ENCODE measurements around the gene LCP2. TPM values are rescaled to one million over a fixed set of nuclear protein-coding genes. Genes with fewer than 3 reads are reported as not detected.

The LCP2 gene
- total and polyA plus RNA-seq, 12 donors: 2.7 to 35.1 (median 4.6) TPM

- no peaks in the 10 kb centered on the region for H3K4me1 ChIP-seq
- ATAC-seq (no peak), DNase-seq (no peak)
- intact Hi-C loops (cut with DNase I): no loop called here
- H3K9me3 ChIP-seq: peaks cover 0 to 4% (median 0%) of the 10 kb centered on the region in 11 donors
- no peaks in the 10 kb centered on the region for H3K36me3 ChIP-seq
- no peak for TF ChIP-seq CTCF (IDR thresholded peaks at IDR 0.05)
- peaks cover 0 to 22% (median 11%) of the 10 kb centered on the region in 7 donors for H3K27me3 ChIP-seq
- no peak overlapping the region for H3K4me3 ChIP-seq
- WGBS, 2 donors: 52 to 68% methylated on average over 3 of the region's 3 CpGs
- no peak overlapping the region for H3K27ac ChIP-seq
Measured at GRCh38 chr5:170206216-170206615, 91.4 kb downstream of the LCP2 start.

DNA sequence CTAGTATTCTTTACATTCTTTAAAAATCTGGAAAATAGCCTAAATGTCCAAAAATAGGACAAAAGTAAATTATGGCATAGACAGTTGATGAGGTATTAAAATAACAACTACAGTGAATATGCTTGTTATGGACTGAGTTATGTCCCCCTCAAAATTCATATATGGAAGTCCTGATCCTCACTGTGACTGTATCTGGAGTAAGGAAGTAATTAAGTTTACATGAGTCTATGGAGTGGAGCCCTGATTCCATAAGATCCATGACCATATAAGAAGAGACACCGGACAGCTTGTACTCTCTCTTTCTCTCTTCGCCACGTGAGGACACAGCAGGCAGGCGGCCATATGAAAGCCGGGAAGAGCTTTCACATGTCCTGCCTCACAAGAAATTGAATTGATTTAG, 93.4 kb downstream of the LCP2 start:
- no peak for DNase-seq
- intact Hi-C loops (cut with DNase I): no loop called here
- no peak for TF ChIP-seq CTCF (IDR thresholded peaks at IDR 0.05)
- no peak for ATAC-seq
- Histone ChIP-seq H3K4me1 (peaks cover 0 to 4% (median 0%) of the 10 kb centered on the region in 9 donors), H3K27ac (no peak overlapping the region), H3K9me3 (no peaks in the 10 kb centered on the region), H3K4me3 (no peak overlapping the region), H3K36me3 (no peaks in the 10 kb centered on the region), H3K27me3 (peaks cover 0 to 16% (median 8%) of the 10 kb centered on the region in 7 donors)
- 81 to 87% methylated on average over 5 of the region's 5 CpGs for WGBS, 2 donors

GRCh38 chr5:170202117-170202516, 95.5 kb downstream of the LCP2 start:
- intact Hi-C loops (cut with DNase I): no loop called here
- Histone ChIP-seq H3K4me3 (no peak overlapping the region), H3K4me1 (peaks cover 0 to 4% (median 0%) of the 10 kb centered on the region in 9 donors), H3K36me3 (no peaks in the 10 kb centered on the region), H3K27ac (no peak overlapping the region), H3K27me3 (peaks cover 0 to 16% (median 7%) of the 10 kb centered on the region in 7 donors), H3K9me3 (no peaks in the 10 kb centered on the region)
- ATAC-seq (no peak), DNase-seq (no peak)
- no peak for TF ChIP-seq CTCF (IDR thresholded peaks at IDR 0.05)
- 65 to 69% methylated on average over 2 of the region's 2 CpGs for WGBS, 2 donors

DNA sequence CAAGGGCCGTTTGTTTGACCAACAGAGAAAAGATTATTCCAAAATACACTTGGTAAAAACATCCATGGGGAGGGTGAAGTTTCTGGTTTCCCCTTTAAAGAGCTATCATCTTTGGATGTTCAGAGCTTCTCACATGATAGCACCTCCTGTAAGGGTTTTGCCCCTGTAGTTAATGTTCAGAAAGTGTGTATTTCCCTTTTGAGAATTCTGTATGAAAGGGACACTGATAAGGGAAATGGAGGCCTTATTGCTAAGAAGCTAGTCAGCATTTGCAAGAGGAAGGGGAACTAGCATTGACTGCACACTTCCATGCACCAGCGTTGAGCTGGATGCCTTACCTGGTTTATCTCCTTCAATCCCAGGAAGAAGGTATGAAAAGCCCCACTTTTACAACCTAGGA, 96.3 kb downstream of the LCP2 start:
- DNase-seq: no peak
- Histone ChIP-seq H3K27ac (peak overlapping the region in 1 of 10 donors; percentile 14), H3K27me3 (peaks cover 0 to 16% (median 5%) of the 10 kb centered on the region in 7 donors), H3K4me1 (peaks cover 0 to 4% (median 0%) of the 10 kb centered on the region in 9 donors), H3K9me3 (no peaks in the 10 kb centered on the region), H3K36me3 (no peaks in the 10 kb centered on the region), H3K4me3 (no peak overlapping the region)
- TF ChIP-seq CTCF (IDR thresholded peaks at IDR 0.05): no peak
- intact Hi-C loops (cut with DNase I): no loop called here
- WGBS, 2 donors: 65 to 74% methylated on average over 2 of the region's 2 CpGs
- ATAC-seq: no peak
